Measurements from ENCODE around the gene CHST14. TPM values are rescaled to one million over a fixed set of nuclear protein-coding genes. Genes with fewer than 3 reads are reported as not detected.

Gene CHST14
- total RNA-seq, 1 donor from 2014 or later: 11.7 TPM

DNA sequence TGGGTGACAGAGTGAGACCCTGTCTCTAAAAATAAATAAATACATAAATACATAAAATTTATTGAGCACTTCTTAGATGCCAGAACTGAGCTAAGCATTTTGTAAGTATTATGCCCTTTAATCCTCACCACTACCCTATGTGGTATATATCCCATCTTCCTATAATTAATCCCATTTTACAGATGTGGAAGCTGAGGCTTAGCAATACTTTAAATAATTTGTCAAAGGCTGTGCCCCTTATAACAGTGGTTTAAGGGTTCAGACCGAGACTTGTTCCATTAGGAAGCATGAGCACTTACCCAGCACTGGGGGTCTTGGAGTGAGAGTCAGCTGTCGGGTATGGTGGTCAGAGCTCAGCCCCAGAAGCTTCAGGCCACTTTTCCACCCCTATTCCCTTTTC is 7.5 kb upstream of the CHST14 start:
- no peak for DNase-seq

DNA sequence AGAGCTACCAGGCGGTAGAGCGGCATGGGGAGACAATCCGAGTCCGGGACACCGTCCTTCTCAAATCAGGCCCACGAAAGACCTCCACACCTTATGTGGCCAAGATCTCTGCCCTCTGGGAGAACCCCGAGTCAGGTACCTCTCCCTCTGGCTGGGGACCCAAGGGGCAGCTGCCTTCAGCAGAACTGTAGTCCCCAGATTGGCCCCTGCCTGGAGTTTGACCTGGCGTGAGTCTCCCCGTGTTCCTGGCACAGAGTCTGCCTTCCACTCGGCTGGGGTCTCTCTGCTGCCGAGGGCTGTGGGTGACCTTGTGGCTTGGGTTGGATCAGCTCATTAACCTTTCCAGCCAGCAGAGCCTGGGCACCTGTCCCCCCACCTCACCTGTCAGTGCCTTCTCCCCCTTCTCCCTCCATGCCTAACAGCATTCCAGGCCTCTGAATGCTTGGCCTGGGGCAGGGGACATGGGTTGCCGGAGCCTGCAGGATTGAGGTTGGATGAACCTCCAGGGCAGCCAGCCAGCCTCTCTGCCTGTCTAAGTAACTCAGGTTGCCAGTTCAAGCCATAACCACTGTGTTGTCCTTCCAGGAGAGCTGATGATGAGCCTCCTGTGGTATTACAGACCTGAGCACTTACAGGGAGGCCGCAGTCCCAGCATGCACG is 6.8 kb upstream of the CHST14 start:
- no peak for DNase-seq

DNA sequence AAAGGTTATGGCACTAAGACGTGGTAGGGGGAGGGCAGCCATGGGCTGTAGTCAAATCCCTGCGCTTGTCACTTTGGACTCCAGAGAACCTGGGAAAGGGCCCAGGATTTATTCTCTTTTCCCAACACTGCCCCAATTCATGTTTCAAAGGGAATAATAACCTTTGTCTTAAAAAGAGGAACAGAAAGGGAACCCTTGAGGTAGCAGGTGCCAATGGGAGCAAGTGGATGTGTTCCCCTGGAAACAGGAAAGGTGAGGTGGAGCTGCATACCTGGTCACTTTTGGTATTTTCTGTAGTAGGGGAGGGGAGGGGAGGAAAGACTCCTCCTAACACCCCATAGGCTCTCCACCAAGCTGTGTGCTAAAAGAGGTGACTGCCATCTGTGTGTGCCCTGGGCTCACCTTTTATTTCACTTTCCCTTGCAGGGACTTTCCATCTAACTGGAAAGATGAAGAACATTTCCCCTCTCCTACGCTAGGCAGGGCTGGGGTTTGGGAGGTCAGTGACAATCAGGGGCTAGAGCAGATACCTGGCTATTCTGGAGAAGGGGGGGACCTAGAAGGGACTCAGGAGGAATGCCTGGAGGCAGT is 6.1 kb upstream of the CHST14 start:
- DNase-seq: no peak

DNA sequence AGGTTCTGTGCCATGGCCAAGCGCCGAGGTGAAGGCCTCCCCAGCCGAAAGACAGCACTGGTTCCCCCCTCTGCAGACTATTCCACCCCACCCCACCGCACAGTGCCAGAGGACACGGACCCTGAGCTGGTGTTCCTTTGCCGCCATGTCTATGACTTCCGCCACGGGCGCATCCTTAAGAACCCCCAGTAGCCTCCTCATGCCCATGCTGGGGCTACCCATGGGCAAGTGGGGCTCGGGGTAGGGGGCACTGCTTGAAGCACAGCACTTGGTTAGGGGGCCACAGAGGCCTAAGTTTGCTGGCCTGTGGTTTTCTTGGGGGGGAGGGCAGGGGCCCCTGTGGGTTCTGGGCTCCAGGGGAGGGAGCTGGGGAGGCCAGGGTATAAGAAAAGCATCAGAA is 4.8 kb upstream of the CHST14 start:
- no peak for DNase-seq

DNA sequence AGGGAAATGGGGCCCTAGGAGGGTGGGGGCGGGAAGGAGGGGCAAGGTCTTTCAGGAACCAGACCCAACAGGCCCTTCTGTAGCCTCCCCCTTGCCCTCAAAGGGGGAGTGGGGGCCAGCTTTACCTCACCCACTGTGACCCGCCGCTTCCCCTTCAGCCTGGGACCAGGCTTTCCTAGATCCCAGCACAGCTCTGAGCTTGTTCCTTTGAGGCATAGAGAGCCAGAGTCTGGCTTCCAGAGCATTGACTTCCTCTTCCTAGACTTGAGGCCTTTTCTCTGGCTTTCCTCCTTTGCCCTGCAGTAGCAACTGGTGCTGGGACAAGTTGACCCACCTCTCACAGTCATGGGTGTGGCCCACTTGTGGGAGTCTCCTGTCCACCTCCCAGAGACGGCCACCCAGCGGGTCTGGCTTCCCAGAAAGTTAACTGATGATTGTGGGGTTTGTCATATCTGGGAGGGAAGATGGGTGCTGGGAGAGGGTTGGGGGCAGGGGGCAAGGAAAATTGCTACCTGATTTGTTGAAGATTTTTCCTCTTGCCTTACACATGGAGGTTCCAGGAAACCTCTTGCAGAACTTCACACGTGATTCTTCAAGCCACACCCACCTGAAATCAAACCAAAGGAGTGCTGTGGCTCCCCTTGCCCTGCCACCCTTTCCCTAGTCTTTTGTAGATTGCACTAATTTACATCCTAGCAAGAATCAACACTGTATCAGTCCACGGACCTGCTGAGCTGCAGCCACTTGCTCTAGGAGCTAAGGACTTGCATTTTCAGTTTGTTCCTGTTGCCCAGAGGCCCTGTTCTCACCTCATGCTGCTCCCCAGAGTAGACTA is 4.1 kb upstream of the CHST14 start:
- no peak for DNase-seq

DNA sequence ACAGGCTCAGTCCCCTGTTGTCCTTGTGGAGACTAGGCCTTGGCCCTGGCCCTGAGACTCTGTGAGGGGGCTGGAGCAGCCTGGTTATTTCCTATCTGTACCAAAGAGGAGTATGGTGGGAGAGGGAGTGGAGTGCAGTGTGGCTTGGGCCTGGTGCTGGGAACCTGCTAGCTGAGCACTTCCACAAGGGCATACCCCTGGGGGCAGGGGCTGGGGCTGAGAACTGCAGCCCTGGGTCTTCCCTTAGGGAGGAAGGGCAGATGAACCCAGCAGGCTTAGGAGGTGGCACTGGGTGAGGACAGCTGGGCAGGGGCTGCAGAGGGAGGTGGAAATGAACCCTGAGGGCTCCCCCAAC is 3.5 kb upstream of the CHST14 start:
- no peak for DNase-seq

DNA sequence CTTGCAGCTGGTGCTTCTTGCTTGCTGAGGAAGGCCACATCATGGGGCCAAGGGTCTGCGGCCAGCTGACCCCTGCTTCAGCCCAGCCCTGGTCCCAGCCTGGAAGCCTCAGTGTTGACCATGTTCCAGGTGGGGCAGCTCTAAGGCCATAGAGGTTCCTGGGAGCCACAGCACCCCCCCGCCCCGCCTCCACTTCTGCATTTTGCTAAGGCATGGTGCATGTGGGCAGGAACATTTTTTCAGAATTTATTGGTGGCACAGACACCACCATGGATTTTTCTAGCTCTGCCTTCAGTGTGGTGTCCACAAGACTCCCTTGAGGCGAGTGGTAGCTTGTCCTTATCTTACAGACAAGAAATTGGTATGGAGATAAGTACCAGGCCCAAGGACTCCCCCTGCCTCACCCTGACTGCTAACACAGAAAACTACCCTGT is 1.9 kb upstream of the CHST14 start:
- DNase-seq: no peak

DNA sequence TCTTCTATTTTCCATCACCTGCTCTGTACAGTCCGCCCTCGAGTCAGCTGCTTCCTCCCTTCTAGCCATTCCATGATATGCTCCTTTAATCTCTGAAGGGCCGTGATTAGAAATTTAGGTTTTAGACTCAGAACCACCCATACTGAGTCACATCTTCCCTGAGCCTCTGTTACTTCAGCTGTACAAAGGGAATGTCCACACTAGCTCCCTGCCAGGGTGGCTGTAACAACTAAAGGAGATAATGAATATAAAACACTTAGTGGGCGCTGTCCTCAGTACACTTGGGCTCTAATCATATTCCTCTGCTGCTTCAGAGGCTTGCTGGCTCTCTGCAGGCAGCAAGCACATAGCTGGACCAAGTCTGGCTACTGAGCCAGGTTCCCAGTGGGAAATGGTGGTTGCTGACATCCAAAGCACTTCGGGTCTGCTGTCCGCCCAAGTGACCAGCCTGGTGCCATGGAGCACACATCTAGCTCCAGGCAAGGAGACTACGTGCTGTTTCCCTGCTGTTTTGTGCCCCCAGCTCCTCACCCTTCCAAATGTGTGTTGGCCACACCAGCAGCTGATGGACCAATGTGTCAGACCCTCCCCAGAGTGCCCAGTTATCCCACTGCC is 901 bp upstream of the CHST14 start:
- no peak for DNase-seq

DNA sequence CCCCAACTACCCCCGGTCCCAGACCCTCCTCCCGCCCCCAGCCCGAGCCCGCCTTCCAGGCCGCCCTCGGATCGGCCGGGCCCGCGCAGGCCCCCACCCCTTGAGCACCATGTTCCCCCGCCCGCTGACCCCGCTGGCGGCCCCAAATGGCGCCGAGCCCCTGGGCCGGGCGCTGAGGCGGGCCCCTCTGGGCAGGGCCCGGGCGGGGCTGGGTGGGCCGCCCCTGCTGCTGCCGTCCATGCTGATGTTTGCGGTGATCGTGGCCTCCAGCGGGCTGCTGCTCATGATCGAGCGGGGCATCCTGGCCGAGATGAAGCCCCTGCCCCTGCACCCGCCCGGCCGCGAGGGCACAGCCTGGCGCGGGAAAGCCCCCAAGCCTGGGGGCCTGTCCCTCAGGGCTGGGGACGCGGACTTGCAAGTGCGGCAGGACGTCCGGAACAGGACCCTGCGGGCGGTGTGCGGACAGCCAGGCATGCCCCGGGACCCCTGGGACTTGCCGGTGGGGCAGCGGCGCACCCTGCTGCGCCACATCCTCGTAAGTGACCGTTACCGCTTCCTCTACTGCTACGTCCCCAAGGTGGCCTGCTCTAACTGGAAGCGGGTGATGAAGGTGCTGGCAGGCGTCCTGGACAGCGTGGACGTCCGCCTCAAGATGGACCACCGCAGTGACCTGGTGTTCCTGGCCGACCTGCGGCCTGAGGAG is 472 bp downstream of the CHST14 start:
- DNase-seq: peak; percentile 36

DNA sequence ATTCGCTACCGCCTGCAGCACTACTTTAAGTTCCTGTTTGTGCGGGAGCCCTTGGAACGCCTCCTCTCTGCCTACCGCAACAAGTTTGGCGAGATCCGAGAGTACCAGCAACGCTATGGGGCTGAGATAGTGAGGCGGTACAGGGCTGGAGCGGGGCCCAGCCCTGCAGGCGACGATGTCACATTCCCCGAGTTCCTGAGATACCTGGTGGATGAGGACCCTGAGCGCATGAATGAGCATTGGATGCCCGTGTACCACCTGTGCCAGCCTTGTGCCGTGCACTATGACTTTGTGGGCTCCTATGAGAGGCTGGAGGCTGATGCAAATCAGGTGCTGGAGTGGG is 995 bp downstream of the CHST14 start:
- no peak for DNase-seq

DNA sequence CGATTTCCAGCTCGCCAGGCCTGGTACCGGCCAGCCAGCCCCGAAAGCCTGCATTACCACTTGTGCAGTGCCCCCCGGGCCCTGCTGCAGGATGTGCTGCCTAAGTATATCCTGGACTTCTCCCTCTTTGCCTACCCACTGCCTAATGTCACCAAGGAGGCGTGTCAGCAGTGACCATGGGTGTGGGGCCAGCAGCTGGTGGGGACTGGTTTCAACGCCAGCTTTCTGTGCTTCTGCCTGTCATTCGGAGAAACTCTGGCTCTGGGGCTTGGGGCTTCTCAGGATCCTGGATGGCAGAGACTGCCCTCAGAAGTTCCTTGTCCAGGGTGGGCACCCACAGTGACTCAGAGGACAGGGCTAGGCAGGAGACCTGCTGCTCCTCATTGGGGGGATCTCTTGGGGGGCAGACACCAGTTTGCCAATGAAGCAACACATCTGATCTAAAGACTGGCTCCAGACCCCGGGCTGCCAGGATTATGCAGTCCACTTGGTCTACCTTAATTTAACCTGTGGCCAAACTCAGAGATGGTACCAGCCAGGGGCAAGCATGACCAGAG is 1.5 kb downstream of the CHST14 start:
- DNase-seq: no peak

DNA sequence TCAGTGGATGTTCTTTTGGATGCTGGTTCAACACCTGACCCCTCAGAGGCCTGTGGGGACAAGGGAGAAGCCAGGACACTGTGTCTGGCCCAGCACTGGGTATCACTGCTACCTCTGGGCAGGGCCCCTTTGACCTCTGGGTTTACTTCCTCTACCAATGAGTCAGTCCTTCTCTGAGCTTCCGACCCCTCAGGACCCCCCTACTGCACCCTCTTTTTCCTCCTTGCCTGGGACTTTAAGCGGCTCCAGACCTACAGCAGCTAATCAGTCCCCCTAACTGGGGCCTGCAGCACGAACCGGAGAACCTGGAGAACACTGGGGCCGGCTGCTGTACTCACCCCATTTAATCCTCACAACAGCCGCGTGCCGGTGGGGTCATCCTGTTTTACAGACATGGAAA is 3.8 kb downstream of the CHST14 start:
- no peak for DNase-seq

DNA sequence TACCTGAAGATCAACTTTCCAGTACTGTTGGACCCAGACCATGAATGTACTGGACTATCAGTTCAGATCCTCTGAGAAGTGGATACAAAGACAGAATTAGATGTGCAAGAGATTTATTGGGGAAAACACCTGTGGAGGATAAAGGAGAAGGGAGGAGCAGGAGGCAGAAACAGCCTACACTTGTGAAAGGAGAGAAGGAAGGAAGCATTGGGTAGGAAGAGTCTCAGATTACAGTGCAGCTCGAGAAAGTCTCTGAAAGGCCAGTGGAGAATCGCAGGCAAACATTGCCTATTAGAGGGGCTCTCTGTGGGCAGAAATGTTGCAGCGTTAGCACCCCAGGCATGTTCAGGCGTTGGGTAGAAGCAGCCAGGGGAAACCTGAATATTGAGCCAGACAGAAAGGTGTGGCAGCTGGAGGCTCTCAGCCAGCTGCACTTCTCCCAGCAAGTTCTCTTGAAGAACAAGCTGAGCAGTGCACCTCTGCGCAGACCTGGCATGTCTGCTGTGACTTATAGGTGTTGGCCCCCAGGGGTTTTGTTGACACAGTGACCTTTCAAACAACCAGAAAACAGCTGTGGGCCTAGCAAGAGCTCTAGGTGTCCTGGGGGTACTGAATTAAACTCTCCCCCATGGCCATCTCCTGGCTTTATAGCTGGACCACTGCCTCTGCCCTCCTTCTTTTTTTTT is 7.0 kb downstream of the CHST14 start:
- no peak for DNase-seq

DNA sequence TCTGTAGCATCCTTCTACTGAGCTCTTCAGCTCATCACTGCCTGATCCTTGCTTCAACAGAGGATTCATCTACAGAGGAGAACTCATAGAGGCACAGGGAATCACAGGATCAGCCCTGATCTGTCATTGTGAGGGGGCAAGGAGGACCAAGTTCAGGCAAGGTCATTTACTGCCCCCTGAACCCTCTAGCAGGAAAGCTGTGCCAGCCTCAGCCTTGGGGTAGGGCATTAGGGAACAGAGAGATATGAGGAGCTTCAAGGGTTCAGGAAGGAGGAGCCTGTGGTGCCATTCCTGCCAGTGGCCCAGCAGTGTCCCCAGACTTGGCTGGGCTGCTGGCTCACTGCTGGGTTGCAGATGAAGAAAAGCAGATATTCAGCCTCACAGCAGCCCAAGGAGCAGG is 8.2 kb downstream of the CHST14 start:
- DNase-seq: no peak

DNA sequence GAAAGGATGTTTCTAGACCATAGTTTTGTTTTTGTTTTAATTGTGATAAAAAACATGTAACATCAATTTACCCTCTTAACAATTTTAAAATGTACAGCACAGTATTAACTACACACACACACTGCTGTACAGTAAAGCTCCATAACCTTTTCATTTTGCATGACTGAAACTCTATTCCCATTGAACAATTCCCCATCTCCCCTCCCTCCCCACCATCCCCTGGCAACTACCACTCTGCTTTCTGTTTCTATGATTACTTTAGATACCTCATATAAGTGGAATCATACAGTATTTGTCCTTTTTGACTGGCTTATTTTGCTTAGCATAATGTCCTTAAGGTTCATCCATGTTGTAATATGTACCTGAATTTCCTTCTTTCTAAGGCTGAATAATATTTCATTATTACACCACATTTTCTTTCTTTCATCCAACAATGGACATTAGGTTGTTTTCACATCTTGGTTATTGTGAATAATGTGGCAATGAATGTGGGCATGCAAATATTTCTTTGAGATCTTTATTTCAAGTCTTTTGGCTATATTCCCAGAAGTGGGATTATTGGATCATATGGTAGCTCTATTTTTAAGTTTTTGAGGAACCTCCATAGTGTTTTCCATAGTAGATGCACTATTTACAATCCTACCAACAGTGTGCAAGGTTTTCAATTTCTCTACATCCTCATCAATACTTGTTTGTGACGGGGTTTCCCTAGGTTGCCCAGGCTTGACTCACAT is 10.7 kb downstream of the CHST14 start:
- DNase-seq: no peak

DNA sequence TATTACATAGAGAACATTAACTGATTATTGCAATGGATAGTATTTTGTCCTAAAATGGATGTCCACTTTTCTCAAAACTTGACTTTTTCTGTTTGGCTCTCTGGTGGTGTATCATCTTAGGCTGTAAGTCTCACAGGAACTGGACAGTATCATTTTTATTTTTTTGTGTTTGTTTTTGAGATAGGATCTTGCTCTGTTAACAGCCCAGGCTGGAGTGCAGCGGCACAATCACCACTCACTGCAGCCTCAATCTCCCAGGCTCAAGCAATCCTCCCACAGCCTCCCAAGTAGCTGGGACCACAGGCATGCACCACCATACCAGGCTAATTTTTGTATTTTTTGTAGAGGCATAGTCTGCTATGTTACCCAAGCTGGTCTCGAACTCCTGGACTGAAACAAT is 13.1 kb downstream of the CHST14 start:
- no peak for DNase-seq

DNA sequence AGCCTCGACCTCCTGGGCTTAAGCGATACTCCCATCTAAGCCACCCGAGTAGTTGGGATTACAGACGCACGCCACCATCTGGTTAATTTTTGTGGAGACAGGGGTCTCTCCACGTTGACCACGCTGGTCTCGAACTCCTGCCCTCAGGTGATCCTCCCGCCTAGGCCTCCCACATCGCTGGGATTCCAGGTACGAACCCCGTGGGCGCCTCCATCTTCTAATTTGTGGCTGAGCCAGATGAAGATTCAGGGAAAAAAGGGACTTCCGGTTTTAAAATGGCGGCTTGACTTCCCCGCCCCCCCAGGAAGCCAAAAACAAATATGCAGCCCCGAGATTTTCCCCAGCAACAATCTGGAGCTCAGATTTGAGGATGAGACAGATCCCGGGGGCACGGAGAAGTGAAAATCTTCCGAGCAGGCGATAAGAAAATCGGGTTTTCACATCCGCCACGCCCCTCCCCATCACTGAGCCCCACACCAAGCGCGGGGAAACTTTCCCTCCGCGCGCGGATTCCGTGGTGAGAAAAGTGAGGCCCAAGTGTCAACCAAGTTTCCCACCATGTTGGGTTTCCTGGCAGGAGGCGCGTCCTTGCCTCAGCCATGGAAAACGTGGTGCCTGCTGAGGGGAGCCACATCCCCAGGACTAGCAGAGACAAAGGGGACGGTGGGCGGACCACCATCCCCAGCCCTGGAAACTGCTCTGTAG is 15.4 kb downstream of the CHST14 start:
- no peak for DNase-seq

DNA sequence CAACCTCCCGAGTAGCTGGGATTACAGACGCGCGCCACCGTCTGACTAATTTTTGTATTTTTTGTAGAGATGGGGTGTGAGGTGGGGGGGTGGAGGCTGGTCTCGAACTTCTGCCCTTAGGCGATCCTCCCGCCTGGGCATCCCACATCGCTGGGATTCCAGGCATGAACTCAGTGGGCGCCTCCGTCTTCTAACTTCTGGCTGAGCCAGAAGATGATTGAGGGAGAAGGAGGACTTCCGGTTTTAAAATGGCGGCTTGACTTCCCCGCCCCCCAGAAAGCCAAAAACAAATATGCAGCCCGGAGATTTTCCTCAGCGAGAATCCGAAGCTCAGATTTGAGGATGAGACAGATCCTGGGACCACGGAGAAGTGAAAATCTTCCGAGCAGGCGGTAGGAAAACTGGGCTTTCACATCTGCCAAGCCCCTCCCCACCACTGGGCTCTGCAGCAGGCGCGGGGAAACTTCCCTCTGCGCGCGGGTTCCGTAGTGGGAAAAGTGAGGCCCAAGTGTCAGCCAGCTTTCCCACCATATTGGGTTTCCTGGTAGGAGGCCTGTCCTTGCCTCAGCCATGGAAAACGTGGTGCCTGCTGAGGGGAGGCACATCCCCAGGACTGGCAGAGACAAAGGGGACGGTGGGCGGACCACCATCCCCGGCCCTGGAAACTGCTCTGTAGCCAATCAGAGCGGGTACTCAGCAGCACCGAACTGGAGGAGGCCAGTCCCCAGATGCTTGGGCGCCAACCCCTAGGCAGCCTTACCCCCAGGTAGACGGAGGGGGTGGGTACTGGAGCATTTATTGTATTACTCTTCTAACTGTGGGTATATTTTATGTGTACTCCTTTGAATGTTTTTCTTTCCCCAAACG is 17.3 kb downstream of the CHST14 start:
- no peak for DNase-seq

DNA sequence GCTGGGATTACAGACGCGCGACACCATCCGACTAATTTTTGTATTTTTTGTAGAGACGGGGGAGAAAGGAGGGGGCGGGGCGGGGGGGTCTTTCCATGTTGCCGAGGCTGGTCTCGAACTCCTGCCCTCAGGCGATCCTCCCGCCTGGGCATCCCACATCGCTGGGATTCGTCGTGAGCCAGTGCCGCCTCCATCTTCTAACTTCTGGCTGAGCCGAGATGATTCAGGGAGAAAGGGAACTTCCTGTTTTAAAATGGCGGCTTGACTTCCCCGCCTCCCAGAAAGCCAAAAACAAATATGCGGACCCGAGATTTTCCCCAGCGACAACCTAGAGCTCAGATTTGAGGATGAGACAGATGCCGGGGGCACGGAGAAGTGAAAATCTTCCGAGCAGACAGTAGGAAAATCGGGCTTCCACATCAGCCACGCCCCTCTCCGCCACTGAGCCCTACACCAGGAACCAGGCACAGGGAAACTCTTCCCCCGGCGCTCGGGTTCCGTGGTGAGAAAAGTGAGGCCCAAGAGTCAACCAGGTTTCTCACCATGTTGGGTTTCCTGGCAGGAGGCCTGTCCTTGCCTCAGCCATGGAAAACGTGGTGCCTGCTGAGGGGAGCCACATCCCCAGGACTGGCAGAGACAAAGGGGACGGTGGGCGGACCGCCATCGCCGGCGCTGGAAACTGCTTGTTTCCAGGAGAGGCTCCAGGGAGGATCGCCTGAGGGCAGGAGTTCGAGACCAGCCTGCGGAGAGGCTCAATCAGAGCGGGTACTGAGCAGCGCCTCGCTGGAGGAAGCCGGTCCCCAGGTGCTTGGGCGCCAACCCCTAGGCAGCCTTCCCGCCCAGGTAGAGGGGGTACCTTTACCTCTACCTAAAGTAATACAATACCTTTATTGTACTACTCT is 18.7 kb downstream of the CHST14 start:
- no peak for DNase-seq
